Hindlimb muscle (tissue), 1 donor: Measurements from ENCODE around the gene ATG4C. TPM values are rescaled to one million over a fixed set of nuclear protein-coding genes. Genes with fewer than 3 reads are reported as not detected.

Experiments
- DNase-seq: peaks from one replicate; pipeline ENCODE4 v3.0.0-alpha.2; 2013
- polyA plus RNA-seq: library from polyadenylated mRNA; unstranded; fragments of 120-200 nt; gene quantifications from one replicate; pipeline ENCODE4 v1.2.1, GENCODE V29; 2013; ENCODE audit not compliant: insufficient read length

The ATG4C gene
- polyA plus RNA-seq, 1 donor: 7.3 TPM

DNA sequence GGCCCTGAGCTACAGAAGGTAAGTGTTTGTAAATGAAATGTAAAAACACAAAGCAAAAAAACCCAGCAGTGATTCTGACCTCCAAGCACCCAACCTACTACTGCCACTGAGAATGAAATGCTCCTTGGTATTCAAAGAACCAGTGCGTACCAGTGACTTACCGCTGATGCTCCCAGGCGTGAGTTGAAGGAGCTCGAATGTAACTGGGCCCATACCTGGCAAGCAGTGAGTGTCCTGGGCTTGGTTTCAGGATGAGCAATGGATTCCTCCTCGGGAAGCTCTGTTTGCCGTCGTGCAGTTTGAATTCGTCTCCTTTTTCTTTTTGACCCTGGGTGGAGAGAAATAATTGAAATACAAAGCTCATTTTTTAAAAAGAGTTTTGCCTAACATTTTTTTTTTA is 121.9 kb downstream of the ATG4C start:
- DNase-seq: peak; percentile 21

GRCh38 chr1:62906428-62906886 is 122.5 kb downstream of the ATG4C start:
- DNase-seq: no peak

DNA sequence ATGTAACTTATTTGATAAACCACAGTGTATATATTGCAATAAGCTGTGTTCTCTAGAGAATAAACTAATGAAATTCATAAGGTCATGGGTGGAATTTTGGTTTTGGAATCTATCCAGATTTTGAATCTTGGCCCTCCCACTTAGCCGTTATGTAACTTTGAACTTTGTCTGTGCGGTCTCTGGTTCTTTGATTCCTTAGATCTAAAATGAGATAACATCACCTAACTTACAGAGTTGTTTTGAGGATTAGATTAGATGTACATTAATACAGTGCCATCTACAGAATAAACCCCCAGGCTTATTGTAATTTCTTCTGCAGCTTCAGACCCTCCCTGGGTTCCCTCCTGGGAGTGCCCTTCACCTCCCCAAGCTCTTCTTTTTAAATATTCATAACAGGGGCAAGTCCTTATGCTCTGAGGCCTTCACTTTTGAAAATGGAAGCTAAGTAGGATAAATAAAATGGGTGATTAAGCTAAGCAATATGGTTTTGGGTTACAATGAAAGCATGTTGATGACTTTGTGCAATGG is 124.3 kb downstream of the ATG4C start:
- DNase-seq: no peak

DNA sequence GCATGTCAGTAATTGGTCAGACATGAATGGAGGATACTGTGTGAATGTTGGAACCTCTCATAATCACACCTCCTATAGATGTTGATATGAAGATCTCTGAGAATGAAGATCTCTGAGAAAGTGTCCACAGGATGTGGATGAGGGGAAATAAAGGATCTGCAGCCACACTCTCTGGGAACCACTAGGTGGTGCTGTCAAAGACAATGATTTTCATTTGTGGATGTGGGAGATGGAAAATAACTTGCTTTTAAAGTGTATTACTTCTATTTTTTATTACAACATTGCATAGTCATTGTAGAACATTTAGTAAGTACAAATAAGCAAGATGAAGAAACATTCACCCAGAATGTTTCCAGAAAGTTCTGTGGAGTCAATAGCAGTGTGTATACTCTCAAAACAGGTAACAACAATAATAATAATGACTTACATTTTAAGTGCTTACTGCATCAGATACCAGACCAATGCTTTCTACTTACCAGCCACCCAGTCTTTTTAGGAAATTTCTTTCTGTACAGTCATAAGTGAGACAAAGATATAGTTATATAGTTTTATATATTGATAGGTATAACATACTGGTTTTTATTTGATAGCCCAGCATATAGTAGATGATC is 128.2 kb downstream of the ATG4C start:
- DNase-seq: no peak

Other genes with a start within 250 kb of the ATG4C start
- 0.18 TPM for gene ANGPTL3, start 186.6 kb upstream of the ATG4C start, polyA plus RNA-seq
- 36.7 TPM for gene DOCK7, start 95.7 kb upstream of the ATG4C start, polyA plus RNA-seq